Stimulated activated CD8-positive, alpha-beta memory T cell treated with anti-CD3 and anti-CD28 coated beads, Interleukin-7, amount 100 ng/mL, for 4 hours (primary cell): ENCODE data around the gene NOTCH2.

Source experiments
- DNase-seq, 2 donors: peaks; one replicate each; pipeline ENCODE4 v3.0.0-alpha.2; 2020; ENCODE audit warnings: low read depth in 2 of 2

NOTCH2 gene

DNA sequence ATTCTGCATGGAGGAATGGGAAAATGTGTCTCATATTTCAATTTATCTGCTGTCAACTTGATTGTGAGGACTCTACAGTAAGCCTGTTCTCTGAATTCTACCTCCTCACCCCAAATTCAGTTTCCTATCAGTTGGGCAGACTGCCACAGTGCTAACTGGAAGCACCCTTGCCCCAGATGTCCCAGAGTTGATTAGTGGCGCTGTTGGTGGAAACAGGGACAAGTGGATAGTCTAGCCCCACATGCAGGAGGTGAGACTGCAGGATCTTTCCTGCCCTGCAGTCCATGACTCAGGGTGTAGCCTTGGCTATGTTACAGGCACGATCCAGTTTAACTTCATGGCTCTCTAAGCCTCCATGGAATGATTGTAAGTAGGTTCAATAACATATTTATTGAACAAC is 195.3 kb downstream of the NOTCH2 start:
- DNase-seq, result no peak

DNA sequence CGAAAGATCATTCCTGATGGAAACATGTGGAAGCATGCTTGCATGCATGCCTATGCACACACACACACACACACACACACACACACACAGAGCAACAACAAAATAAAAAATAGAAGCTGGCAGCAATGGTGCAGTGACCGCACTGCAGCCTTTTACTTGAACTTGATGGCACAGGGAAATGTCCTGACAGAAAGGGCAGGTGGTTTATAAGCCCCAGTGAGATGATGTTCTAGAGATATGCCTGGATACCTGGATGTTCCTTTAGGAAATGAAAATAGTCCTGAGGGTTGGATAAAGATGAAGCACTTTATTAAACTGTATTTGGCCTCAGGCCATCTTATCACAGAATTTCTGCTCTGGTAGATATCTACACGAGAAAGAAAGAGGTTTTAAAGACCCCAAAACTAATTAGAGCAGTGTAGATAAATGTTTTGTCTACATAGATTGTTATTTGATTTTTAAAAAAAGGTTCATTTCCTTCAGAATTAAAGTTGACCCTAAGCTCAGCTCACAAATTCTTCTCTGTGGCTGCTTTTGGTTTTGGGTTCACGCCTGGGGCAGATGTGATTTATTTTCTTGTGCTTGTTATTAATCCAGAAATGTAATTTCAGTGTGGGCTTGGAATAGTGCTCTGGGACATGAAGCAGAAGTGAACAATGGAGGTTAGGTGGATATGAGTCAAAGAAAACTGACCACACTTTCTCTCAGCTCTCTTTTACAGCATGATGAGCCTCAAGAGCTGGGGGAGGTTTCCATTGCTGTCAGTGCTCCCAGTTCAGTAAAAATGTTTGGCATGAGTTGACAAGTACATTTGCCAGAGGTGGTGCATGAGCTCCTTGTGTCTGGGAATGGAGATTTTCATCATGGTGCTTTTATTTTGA is 196.1 kb downstream of the NOTCH2 start:
- no peak for DNase-seq

DNA sequence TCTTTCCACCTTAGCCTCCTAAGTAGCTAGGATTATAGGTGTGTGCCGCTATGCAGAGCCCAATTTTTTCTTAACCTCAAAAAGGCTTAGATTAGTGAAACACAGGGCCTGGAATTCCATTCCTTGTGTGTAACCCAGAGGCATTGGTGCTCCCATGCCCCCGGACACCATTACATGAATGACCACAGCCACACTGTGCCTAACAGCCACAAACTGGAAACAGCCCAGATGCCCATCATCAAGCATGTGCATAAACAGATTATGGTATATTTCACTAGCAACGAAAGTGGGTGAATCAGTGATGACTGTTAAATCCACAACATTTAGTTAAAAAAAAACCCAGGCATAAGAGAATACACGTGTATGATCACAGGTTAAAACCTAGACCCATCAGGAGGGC is 197.6 kb downstream of the NOTCH2 start:
- no peak for DNase-seq

DNA sequence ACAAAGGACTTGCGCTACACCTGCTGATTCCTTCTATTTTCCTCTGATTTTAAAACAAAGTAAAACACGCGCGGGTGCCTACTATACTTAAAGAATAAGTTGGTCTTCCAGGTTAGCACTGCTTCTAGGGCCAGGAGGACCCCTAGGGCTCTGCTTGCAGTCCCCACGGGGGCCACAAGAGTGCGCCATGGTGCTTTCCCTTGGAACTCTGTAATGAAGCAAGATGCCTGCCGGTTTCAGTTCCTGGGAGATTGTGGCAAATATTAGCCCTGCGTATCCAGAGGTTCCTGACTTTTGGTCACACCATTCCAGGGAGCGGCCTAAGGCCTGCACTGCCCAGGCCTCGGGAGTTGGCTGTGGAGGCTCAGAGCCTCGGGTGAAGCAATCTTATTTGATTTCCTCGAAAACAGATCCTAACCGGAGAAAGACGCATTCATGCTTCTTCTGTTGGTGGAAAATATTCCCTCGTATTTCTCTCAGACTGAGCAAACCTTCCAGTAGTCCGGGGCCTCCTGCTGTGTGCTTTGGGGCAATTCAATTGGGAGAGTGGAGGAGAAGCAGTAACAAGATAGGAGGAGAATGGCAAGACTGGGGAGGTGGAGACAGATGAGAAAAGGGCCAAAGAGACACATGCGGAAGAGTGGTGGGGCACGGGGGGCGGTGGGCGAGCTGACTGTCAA is 198.4 kb downstream of the NOTCH2 start:
- peak; percentile 15 to 39 for DNase-seq

DNA sequence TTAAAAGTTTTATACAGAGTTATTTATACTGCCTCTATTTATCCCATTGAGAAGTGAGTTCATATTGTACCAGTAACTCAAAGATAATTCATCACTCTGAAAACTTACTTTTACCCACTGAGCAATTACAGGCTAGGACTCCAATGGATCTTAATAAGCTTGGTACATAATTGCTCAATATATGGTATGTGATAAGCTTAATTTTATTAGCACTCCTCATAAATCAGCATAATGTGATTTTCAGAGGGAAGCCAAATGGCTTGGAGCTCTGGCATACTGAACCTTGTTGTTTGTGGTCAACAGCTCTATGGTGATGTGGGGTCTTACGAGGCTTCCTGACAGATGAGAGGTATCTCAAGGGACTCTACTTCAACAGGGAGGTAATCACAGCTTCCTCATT is 199.5 kb downstream of the NOTCH2 start:
- DNase-seq, result no peak

DNA sequence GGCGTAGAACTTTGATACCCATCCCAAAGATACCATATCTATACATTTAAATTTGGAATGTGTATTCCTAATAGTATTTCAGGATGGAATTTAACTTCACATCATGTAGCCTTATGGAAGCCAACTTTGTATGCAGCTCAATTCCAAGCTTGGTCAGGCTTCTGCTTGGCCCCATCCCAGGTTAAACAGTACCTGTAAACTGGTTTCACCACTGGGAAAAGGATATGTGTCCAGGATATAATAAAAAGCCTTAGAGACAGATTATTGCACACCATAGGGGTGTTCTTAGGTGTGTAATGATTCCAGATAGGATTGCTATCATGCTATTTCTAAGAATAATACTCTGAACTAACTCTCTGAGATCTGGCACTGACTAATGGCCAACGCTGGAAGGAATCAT is 201.3 kb downstream of the NOTCH2 start:
- no peak for DNase-seq

DNA sequence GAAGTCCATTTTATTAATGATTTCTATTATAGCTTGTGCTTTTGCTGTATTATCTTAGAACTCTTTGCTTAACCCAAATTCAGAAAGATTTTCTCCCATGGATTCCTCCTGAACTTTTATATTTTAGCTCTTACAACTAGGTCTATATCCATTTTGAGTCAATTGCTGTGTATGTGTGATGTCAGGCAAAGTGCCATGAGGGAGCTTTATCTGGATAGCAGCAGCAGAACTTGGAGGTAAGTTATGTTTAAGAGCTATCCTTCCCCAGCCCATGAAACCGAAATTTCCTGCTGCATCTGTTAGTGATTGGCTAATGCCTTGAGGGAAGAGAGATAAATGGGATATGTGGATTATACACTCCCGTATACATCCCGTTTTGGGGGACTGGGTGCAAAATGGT is 203.0 kb downstream of the NOTCH2 start:
- DNase-seq, result no peak

DNA sequence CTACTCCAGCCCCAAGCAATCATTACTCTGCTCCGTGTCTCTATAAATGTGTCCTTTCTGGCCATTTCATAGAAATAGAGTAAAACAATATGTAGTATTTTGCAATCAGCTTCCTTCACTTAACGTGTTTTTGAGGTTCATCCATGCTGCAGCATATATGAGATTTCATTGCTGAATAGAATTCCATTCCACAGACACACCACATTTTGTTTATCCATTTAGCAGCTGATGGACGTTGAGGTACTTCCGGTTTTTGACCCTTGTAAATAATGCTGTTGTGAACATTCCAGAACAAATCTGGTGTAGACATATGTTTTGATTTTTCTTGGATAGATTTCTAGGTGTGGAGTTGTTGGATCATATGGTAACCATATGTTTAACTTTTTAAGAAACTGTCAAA is 203.8 kb downstream of the NOTCH2 start:
- no peak for DNase-seq

DNA sequence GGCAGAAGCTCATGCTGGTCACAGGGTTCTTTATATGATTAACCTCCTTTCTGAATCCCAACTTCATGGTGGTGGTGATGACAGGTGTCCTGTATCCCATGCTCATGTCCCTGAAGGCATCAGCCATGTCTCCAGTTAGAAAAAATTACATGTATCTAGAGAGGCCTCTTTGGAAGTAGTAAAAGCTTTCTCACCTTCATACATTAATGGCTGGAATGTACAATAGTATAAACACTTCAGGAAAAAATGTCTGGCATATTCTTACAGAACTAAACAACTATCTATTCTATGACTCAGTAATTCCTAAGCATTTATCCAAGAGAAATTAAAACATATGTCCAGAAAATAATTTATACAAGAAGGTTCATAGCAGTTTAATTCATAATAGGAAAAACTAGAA is 207.2 kb downstream of the NOTCH2 start:
- no peak for DNase-seq
